Measurements from ENCODE around the gene ART5.
"Not testable (repeated sequence)": the region's sequence is repeated elsewhere in the genome, so short reads cannot be mapped to it uniquely, and the experiment has no call there.

The ART5 gene

GRCh38 chr11:3655547-3655946 lies 13.8 kb upstream of the ART5 start:
- no peak for DNase-seq

GRCh38 chr11:3652514-3652913 lies 10.7 kb upstream of the ART5 start:
- DNase-seq: not testable (repeated sequence)

- DNase-seq: not testable (repeated sequence)
Measured at GRCh38 chr11:3649374-3649773, 7.6 kb upstream of the ART5 start.

- DNase-seq: not testable (repeated sequence)
Measured at GRCh38 chr11:3648843-3649242, 7.1 kb upstream of the ART5 start.

GRCh38 chr11:3645552-3645951 lies 3.8 kb upstream of the ART5 start:
- no peak for DNase-seq

GRCh38 chr11:3644817-3645235 lies 3.0 kb upstream of the ART5 start, which contains the start of gene ART1:
ART1 (plus strand) TSS chr11:3645128; CDS start chr11:3659214, 14,086 bp downstream.
- no peak for DNase-seq

- DNase-seq: not testable (repeated sequence)
Measured at GRCh38 chr11:3643102-3643546, 1.3 kb upstream of the ART5 start.

GRCh38 chr11:3642071-3642951 lies 519 bp upstream of the ART5 start:
- no peak for DNase-seq

GRCh38 chr11:3641191-3641590 lies 601 bp downstream of the ART5 start:
- DNase-seq: no peak

GRCh38 chr11:3639841-3640240 lies 2.0 kb downstream of the ART5 start:
- no peak for DNase-seq

- no peak for DNase-seq
Measured at GRCh38 chr11:3638513-3638912, 3.3 kb downstream of the ART5 start.

- DNase-seq: no peak
Measured at GRCh38 chr11:3637201-3637600, 4.6 kb downstream of the ART5 start.

- DNase-seq: no peak
Measured at GRCh38 chr11:3635641-3636375, 6.0 kb downstream of the ART5 start.

- no peak for DNase-seq
Measured at GRCh38 chr11:3632070-3632660, 9.6 kb downstream of the ART5 start.

- DNase-seq: no peak
Measured at GRCh38 chr11:3631331-3631730, 10.5 kb downstream of the ART5 start.

GRCh38 chr11:3627291-3627690 lies 14.5 kb downstream of the ART5 start:
- DNase-seq: no peak

- DNase-seq: no peak
Measured at GRCh38 chr11:3626250-3626960, 15.4 kb downstream of the ART5 start.

- DNase-seq: no peak
Measured at GRCh38 chr11:3623767-3624458, 17.9 kb downstream of the ART5 start.

- DNase-seq: no peak
Measured at GRCh38 chr11:3623121-3623520, 18.7 kb downstream of the ART5 start.

GRCh38 chr11:3622521-3622920 lies 19.3 kb downstream of the ART5 start:
- DNase-seq: no peak

- DNase-seq: no peak
Measured at GRCh38 chr11:3617990-3618389, 23.8 kb downstream of the ART5 start.
